Erythroblast (primary cell): ENCODE measurements around the gene INF2.

Experiments used
- GATA1 ChIP-seq: IDR thresholded peaks from 2 replicates; pipeline ENCODE4 v1.6.1; 2011; ENCODE audit warnings: low read depth, mild to moderate bottlenecking, control low read depth, low read length, moderate library complexity
- POLR2A ChIP-seq: IDR thresholded peaks from 2 replicates; pipeline ENCODE4 v1.6.1; 2011; ENCODE audit warnings: mild to moderate bottlenecking, low read length

GRCh38 chr14:104770072-104770579, 80.7 kb downstream of the INF2 start:
- TF ChIP-seq POLR2A (no peak), GATA1 (no peak)
